PFSK-1 (cell line): ENCODE data around the gene TSPAN18.

Experiments
- POLR2AphosphoS5 ChIP-seq: IDR thresholded peaks from 2 replicates; pipeline ENCODE4 v1.6.1; 2012; ENCODE audit warnings: low read depth, mild to moderate bottlenecking, control low read depth, low read length, moderate library complexity
- TAF1 ChIP-seq: IDR thresholded peaks from 2 replicates; pipeline ENCODE4 v1.6.1; 2012; ENCODE audit warnings: low read length, control low read depth, borderline replicate concordance; ENCODE audit not compliant: insufficient read depth

DNA sequence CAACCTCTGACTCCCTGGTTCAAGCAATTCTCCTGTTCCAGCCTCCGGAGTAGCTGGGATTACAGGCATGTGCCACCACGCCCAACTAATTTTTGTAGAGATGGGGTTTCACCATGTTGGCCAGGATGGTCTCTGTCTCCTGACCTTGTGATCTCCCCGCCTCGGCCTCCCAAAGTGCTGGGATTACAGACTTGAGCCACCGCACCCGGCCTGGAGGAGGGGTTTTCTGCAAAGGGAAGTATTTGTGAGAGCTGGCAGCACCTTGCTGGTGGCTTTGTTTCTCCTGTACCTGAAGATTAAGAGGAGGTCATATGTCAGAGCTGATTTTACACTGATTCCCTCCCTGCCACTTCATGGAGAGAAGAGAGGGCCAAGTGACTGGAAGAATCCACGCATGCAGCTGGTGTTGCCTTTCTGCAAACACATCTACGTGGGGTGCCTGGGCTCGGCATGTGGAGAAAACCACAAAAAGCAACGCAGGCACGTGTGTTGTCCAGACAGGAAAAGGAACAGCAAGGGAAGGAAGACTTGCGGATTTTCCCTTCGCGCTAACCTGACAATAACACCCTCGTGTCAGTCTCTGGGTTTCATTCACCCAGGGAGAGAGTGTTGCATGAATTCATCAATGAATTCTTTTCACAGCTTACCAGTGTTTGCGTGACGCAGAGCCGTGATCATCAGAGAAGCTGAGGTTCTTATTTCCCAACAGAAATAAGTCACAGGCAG is 61.9 kb downstream of the TSPAN18 start:
- TF ChIP-seq POLR2AphosphoS5 = no peak
- no peak for TF ChIP-seq TAF1
